GM18873 (cell line): ENCODE results near the gene OR1J4.

ENCODE experiments used
- ATAC-seq: cut with Tn5 transposase; IDR thresholded peaks from one replicate; pipeline ENCODE4 v1.9.1; 2021; ENCODE audit warnings: mild to moderate bottlenecking, moderate library complexity, moderate number of reproducible peaks; ENCODE audit not compliant: unreplicated experiment, low FRiP score

OR1J4 gene

GRCh38 chr9:122567901-122568300 is 49.0 kb downstream of the OR1J4 start:
- ATAC-seq, result no peak
